Measurements from ENCODE around the gene EML1.

The EML1 gene, protein sequence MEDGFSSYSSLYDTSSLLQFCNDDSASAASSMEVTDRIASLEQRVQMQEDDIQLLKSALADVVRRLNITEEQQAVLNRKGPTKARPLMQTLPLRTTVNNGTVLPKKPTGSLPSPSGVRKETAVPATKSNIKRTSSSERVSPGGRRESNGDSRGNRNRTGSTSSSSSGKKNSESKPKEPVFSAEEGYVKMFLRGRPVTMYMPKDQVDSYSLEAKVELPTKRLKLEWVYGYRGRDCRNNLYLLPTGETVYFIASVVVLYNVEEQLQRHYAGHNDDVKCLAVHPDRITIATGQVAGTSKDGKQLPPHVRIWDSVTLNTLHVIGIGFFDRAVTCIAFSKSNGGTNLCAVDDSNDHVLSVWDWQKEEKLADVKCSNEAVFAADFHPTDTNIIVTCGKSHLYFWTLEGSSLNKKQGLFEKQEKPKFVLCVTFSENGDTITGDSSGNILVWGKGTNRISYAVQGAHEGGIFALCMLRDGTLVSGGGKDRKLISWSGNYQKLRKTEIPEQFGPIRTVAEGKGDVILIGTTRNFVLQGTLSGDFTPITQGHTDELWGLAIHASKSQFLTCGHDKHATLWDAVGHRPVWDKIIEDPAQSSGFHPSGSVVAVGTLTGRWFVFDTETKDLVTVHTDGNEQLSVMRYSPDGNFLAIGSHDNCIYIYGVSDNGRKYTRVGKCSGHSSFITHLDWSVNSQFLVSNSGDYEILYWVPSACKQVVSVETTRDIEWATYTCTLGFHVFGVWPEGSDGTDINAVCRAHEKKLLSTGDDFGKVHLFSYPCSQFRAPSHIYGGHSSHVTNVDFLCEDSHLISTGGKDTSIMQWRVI

DNA sequence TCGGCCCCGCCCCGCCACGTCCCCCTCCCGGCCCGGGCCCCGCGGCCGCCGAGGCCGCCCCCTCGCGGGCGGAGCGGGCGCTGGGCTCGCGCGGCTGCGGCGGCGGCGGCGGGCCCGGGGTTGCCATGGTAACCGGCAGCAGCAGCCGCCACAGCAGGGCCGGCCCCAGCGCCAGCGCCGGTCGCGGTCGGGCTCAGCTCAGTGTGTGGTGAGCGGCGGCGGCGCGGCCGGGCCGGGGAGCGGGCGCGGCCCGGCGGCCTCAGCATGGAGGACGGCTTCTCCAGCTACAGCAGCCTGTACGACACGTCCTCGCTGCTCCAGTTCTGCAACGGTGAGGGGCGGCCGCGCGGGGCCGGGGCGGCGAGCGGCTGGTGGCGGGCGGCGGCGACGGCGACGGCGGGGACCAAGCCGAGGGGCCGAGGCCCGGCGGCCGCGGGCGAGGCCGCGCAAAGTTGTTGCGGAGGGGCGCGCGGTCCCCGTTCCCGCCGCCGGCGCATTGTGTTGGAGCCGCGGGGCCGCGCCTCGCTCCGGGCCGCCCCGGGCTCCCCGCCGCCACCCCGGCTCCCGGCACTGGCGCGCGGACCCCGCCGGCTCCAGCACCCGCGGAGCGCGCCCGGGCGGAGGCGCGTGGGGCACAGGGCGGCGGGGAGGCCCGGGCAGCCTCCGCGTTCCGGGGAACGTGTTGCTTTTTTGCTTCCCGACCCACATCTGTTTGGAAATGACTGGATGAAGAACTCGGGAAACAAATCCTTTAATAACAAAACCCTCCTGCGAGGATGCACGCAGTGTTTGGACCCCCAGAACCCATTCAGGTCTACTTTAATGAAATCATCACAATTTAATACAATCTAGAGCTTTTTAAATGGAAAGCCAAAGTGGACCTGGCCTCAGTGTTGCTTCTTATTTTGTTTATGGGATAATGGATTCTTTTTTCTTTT lies at the start of gene EML1:
Gene EML1 (plus strand): TSS at position 201 of the 938 bp plus-strand sequence. CDS start 64 bp downstream, at position 265.
- peak; percentile 84 for DNase-seq

DNA sequence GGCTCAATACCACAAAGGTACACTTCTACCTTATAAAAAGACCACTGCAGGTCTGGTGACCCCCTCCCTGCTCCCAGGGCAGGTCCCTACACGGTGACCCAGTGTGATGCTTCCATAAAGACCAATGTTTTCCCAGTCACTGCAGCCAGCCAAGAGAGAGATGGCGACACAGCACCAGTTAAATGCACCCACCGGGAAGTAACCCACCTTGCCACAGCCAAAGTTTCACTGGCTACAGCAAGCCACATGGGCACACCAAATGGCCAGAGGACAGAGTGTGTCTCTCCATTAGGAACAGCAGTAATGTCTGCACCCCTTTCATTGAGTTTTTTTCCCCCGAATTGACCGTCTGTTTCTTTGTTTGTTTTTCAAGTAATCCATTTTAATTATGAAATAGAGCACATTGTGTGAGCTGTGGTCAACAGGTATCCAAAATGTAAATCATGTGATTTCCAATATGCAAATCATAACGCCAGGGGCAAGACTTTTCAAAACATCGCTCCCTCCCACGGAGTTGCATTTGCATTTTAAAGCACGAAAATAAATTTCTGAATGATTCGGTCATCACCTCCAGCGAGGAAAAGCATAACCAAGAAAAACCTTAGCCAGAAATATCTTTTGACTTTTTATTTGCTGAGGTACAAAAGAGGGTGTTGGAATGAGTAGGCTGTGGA lies 48.9 kb upstream of the EML1 start:
- no peak for DNase-seq

DNA sequence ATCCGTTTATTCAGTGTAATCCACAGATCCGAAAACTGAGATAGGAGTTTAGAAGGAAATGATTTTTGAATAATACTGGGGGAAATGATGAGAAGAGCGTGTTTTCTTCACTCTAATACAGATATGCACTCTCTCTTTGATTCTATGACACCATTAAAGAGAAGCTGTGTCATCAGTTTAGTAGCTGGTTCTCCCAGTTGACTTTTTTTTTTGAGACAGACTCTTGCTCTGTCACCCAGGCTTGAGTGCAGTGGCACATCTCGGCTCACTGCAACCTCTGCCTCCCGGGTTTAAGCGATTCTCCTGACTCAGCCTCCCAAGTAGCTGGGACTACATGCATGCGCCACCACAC lies 48.4 kb upstream of the EML1 start:
- no peak for DNase-seq

DNA sequence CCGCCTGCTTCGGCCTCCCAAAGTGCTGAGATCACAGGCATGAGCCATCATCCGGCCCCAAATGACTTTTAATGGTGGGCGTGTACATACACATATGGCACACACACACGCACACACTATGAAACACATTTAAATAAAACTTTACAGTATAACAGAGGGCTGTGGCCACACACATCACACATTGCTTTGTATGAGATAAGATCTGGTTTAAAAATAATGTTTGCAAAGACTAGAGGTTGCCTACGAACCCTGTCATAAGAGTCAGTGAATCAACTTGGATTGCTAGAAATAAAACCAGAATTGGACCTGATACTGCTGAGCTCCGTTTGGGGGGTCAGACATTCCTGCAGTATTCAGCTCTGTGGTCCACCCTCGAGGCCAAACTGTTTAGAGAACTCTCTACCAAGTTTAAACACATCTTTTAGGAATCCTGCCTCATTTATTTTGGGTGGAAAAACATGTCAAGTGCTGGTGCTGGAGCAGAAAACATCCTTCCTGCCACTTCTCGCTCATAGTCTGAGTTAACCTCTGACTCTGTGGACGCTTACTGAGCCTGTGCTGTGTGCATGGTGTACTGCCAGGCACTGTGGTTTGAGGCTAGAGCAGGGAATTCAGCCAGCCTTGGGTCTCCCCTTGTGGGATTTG lies 47.8 kb upstream of the EML1 start:
- no peak for DNase-seq

DNA sequence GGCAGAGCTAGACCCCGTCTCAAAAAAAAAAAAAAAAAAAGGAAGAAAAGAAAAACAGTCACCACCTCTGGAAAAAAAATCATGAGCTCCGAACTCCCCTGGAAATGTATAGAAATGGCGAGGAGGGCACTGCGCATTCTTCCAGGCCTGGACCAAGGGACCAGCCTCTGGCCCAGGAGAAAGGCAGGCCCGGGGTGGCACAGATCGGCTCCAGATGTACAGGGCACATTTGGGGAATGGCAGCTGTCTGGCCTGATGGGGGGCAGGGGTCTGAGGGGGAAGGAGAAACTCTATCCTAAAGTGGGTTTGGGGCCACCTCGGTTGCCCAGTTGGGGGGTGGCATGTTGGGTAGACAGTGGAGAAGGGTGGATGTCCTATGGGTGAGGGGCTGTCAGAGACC lies 46.0 kb upstream of the EML1 start:
- DNase-seq: no peak

DNA sequence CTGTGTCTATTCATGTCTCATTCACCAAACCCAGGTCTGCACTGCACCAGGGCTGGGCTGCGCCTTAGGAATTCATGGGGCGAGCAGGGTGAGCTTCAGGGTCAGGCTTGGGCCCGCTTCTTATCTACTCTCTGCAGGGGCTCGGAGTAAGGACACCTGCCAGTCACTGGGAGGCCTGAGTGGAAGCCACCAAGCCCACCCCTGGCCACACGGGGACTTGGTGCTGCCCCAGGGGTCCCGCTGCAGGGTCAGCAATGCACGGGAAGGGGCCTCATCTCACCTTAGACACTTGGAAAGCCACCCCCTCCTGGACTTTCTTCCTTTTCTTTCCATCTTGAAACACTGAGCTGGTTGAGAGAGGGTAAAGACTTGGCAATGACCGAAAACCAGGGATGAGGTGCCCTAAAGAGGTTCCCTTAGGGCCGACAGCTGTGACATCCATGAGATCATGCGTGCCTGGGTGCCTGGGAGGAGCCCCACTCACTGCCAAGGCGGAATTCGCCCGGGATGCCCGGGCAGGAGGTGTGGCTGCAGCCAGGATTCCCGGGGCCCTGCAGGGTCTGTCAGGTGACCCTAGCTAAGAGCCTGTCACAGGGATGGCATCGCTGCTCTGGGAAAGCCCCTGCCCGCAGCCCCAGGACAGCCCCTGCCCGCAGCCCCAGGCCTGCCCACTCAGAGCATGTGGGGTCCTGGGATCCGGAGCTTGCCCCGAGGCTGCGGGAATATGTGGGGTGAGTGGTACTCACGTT lies 45.5 kb upstream of the EML1 start:
- no peak for DNase-seq

DNA sequence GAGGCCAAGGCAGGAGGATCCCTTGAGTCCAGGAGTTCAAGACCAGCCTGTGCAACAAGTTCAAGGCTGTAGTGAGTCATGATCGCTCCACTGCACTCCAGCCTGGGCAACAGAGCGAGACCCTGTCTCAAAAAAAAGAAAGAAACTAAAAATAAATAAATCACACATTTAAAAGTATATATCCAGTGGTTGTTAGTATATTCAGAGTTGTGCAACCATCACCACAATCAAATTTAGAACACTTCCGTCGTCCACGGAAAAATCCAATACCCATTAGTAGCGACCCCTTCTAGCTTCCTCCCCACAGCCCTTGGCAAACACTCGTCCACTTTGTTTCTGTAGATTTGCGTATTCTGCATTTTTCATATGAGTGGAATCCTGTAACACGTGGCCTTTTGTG lies 44.7 kb upstream of the EML1 start:
- no peak for DNase-seq

DNA sequence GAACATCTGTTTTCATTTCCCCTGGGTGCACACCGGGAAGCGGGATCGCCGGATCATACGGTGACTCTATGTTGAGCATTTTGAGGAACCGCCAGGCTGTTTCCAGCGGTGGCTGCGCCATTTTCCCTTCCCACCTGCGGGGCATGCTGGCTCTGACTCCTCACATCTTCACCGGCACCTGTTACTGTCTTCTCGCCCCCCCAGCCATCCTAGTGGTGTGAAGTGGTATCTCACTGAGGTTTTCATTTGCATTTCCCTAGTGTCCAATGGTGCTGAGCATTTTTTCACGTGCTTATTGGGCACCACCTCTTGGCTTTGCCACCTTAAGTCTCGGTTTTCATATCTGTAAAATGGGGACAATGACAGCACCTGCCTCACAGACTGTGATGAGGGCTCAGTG lies 44.1 kb upstream of the EML1 start:
- no peak for DNase-seq

DNA sequence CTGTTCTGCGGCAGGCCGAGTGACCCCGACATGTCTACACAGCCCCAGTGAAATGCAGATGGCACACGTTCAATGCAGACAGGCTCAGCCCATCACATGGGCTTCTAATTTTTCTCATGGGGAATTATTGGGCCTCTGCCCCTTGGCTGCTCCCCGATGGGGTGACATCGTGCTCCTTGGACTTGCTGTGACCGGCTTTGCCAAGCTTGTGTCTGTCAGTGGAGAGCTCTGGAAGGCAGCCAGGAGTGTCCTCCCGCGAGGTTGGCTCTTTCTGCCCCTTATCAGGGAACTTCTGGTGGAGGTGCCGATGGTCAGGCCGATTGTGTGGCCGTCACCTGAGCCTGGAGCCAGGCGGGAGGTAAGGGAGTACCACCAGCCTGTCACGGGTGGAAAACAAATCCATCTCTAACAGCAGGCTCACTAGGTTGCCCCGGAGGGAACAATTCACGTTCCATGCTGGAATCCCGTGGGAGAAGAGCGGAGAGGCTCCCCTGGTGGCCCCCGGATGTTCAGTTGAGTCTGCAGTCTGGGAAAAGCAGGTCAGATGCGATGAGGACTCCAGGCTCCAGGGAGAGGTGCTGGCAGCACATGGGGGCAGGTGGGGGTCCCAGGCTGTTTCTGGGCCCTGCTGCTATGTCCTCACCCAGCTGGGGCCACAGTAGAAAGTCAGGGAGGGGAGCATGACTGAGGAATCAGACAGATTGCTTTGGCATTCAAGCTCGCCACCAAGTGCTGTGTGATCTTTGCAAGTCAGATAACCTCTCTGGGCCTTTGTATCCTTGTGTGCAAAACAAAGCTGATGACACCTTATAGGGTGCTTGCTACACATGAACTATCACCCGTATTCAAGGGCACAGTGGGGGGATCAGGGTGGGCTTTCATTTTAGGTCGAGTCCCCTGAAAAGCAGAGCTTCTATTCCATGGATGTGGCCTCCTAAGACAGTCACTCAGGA lies 43.2 kb upstream of the EML1 start:
- DNase-seq: no peak

DNA sequence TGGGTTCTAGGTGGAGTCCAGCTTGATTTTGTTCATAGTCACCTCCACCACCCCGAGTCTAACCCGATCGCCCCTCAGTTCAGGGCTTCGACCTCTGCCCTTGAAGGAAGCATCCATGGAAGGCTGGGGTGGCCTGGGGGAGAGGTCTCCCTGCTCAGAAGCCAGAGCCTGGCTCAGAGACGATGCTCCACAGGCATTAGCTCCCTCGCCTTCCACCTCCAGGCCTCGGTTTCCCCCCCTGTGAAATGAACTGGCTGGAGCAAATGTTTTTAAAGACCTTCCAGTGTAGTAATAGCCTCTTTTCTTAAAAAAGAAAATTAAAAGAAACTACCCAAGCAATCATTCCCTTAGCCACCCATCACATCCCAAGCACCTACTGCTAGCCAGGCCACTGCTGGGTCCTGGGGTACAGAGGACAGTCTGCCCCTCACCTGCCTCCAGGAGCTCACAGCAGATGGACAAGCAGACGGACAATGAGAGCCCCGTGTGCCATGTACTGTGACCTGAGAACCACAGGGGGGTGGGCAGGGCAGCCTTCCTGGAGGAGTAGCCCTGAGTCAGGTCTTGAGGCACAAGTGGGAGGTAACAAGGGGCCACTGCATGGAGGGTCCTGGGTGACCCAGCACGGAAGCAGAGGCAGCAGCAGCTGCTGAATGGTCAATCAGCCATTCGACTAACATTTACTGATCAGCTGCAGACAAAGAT lies 42.3 kb upstream of the EML1 start:
- DNase-seq: no peak

DNA sequence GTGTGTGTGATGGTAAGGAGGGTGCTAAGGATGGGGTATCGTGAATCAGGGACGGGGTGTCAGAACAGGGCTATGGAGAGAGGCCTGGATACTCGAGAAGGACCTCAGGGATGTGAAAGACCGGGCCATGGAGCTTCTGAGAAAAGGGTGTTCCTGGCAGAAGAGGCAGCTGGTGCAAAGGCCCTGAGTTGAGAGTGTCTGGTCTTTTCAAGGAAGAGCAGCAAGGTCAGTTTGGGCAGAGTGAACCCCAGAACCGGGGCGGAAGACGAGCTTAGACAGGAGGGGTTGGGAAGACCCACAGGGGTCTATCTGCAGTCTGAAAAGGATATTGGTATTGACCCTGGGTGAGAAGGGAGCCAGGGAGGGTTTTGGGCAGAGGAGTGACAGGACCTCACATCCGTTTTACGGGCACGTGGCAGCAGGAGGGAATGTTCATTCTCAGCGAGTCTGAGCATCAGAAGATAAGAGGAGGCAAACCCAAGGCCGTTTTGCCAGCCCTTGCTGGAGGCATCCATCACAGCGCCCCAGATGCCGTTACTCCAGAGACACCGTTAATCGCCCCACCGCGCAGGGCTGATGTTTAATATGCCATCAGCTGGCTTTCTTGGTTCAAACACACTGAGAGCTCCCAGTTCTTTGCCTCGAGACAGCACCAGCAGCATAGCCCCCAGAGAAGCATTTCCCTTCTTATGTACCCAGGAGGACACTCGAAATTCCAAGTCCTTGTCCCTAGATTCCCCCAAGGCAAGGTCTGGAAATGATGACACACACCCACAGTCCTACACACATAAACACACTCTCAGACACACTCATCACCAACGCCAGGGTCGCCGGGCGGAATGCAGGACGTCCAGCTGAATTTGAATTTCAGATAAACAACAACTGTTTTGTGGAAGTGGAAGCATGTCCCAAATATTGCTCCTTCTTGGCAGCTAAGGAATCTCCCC lies 41.4 kb upstream of the EML1 start:
- no peak for DNase-seq

DNA sequence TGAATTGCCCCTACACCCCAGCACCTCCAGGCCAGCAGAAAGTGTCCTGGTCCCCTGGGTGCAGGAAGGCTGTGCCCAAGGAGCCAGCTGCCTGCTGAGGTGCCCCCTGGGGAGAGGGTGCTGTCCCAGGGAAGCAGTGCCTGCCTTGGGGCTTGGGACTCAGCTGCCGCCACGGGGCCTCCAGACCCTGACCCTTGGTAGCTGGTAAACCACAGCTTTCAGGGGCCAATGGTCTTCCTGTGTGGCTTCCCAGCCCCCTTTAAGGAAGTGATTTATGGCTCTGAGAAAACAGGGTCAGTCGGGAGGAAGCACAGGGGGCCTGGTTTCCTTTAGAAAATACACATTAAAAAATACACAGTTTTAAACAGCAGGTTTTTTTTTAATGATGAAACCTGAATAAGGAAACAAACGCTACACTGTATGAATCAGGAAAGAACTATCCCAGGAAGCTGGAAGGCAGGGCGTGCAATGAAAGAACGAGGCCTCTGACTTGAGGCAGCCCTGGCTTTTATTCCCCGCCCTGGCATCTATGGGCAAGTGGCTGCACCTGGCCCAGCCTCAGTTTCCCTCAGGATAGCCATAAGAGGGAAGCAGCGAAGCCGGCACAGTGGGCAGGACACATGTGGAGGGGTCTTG lies 40.6 kb upstream of the EML1 start:
- DNase-seq: no peak

DNA sequence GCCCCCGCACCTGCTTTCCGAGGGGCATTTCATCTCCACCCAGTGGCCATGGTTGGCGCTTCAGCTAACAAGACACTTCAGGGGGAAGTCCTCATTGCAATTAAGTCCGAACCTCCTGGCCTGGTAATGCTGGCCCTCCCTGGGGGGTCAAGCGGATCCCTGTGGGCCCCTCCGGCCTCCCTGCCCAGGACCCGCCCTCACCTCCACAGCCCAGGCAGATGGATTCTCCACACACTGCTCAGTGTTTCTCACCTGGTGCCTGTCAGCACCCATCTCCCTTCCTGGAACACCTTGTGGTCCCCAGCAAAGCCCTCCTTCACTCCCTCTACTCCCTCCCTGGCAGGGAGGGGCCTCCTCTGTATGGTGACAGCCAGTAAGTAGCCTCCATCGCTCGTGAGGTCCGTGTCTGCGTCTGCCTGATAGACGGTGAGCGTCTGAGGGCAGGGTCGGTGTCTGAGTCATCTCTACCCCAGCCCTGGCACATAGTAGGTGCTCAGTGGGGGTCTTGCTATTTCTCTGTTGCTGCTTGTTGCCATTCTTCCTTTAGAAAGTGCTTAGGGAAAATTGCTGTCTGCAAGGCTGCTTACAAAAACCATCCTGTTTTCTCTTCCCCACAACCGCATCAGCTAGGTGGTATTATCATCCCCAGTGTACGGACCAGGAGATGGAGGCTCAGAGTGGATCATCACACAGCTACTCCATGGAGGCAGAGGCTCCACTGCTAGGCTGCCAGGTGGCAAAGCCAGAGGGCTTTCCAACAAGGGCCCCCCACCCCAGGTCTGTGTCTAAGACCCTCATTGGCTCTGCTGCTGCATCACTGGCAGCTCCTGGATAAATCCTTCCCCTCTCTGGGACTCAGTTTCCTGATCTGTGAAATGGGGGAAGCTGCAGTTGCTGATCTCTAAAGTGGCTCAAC lies 39.7 kb upstream of the EML1 start:
- no peak for DNase-seq

DNA sequence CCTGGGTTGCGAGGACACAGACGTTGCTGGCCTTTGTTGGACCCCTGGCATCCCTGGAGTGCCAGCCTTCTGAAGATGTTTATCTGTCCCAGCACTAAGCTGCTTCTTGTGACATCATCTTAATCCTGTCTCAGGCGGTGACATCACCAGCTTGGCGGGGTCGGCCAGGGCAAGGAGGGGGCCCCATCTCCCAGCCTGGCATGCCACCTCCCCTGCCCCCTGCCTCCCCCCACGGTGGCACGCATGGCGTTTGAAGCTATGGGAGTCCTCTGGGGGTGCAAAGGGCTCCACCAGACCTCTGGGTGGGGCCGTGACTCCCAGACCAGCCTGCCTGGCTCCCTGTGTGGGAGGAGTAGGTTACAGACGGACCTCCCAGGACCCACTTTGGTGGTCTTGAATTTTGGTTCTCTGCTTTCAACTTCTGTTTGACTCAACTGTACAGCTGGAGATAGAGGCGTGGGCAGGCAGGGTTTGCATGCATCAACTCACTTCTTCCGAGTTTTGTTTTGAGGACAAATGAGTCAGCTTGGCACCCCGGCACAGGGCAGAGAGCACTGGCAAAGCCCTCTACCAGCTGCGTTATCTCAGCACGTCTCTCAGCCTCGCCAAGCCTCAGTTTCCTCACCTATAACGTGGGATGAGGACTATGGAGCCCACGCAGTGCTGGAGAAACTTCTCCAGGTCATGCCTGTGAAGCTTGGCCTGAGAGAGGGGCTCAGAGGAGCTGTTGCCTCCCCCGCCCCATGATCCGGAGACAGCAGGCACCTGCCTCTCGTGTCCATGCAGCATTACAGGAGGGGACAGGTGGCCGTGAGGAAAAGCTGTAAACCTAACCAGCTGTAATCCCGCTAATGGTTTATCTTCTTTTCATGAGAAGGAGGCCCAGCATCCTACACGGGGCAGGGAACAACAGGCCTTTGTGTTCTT lies 38.8 kb upstream of the EML1 start:
- DNase-seq: no peak

DNA sequence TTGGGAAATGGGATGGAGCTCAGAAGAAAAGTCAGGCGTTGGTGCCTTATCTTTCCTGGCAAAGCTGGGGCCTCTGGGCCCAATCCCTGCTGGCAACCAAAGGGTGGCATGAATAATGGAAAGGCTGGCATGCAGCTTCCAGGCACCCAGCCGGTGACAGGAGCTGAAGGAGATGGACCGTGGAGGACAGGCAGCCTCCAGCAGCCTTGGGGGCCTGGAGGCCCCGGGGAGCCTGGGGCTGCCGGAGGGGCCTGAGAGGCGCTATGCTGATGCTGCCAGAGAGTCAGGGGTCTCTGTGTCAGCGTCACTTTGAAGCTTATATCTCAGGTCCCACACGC lies 38.2 kb upstream of the EML1 start:
- no peak for DNase-seq

Data from CD4-positive, alpha-beta T cell treated with Interleukin-17A for 4 hours (primary cell).